Liver (tissue), 3 donors: ENCODE data around the gene TPM4.

Experiments
- CTCF ChIP-seq: fragments of 150-350 bp; IDR thresholded peaks from 2 replicates; pipeline ENCODE4 v1.5.1; 2017; ENCODE audit warnings: improper control_type of control experiment, low read depth, low read length; ENCODE audit not compliant: missing input control
- EGR1 ChIP-seq, 2 donors: IDR thresholded peaks; 2 replicates each; pipeline ENCODE4 v1.6.1; 2016 to 2018; ENCODE audit warnings: antibody characterized with exemption in 2 of 2, low read depth in 2 of 2
- TAF1 ChIP-seq: conservative IDR thresholded peaks from 2 replicates; pipeline ENCODE4 v1.6.1; 2016; ENCODE audit warnings: antibody characterized with exemption, mild to moderate bottlenecking
- YY1 ChIP-seq: IDR thresholded peaks from 2 replicates; pipeline ENCODE4 v1.6.1; 2016; ENCODE audit warnings: antibody characterized with exemption, mild to moderate bottlenecking
- donor health status: healthy.
- donor health status: healthy.

- TF ChIP-seq YY1 = no peak
- no peak for TF ChIP-seq CTCF
- no peak for TF ChIP-seq TAF1
- TF ChIP-seq EGR1 (IDR thresholded peaks at IDR 0.05; ENCODE audit: low read depth in 2 of 2) = no peak
These were observed 39.2 kb downstream of the TPM4 start for GRCh38 chr19:16115301-16116039.
